HG03354 (cell line): Measurements from ENCODE around the gene CCDC107.
"Not testable (repeated sequence)": the region's sequence is repeated elsewhere in the genome, so short reads cannot be mapped to it uniquely, and the experiment has no call there.

Source experiments
- ATAC-seq: cut with Tn5 transposase; IDR thresholded peaks from one replicate; pipeline ENCODE4 v1.9.1; 2021; ENCODE audit warnings: mild to moderate bottlenecking; ENCODE audit not compliant: unreplicated experiment, poor library complexity, severe bottlenecking

The CCDC107 gene, protein sequence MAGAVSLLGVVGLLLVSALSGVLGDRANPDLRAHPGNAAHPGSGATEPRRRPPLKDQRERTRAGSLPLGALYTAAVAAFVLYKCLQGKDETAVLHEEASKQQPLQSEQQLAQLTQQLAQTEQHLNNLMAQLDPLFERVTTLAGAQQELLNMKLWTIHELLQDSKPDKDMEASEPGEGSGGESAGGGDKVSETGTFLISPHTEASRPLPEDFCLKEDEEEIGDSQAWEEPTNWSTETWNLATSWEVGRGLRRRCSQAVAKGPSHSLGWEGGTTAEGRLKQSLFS

DNA sequence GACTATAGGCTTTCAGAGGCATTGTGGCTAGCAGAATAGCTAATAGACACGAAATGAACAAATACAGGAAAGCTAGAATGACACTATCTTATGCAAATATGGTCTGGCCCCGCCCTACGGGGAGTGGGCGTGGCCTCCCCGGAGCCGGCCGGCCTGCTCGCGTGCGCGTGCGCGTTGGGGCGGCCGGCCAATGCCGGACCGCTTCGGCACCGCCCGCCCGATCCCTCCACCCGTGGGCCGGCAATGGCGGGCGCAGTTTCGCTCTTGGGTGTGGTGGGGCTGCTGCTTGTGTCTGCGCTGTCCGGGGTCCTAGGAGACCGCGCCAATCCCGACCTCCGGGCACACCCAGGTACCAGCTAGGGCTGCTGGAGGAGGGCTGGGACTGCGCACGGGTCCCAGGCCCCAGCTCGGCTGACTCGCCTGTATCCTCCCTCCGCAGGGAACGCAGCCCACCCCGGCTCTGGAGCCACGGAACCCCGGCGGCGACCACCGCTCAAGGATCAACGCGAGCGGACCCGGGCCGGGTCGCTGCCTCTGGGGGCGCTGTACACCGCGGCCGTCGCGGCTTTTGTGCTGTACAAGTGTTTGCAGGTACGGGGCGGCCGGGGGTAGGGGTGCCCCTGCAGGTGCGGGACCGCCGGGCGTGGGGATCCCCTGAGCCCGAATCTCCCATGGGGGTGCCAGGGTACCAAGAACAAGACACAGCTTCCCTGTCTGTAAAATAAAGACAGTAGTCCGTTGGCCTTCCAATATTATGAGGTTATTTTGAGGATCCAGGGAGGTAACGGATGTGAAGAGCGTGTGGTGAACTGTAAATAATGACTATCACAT lies at the start of gene CCDC107:
TSS of gene CCDC107 (plus strand) at position 156 of the 831 bp plus-strand sequence. CDS start at position 244, 88 bp downstream.
- peak; percentile 72 for ATAC-seq

DNA sequence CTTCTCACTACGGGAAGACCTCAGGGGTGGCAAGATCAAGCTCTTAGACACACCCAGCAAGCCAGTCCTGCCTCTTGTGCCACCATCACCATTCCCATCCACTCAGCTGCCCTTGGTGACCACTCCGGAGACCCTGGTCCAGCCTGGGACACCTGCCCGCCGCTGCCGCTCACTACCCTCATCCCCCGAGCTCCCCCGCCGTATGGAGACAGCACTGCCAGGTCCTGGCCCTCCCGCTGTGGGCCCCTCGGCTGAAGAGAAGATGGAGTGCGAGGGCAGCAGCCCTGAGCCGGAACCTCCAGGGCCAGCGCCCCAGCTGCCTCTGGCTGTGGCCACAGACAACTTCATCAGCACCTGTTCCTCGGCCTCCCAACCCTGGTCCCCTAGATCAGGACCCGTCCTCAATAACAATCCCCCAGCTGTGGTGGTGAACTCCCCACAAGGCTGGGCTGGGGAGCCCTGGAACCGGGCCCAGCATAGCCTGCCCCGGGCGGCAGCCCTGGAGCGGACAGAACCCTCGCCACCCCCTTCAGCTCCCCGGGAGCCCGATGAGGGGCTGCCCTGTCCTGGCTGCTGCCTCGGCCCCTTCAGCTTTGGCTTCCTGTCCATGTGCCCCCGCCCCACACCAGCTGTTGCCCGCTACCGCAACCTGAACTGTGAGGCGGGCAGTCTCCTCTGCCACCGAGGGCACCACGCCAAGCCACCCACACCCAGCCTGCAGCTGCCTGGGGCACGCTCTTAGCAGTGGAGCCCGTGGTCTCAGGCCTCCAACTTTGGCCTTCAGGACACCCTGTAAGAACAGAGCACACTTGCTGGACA lies 48.9 kb upstream of the CCDC107 start:
- no peak for ATAC-seq

DNA sequence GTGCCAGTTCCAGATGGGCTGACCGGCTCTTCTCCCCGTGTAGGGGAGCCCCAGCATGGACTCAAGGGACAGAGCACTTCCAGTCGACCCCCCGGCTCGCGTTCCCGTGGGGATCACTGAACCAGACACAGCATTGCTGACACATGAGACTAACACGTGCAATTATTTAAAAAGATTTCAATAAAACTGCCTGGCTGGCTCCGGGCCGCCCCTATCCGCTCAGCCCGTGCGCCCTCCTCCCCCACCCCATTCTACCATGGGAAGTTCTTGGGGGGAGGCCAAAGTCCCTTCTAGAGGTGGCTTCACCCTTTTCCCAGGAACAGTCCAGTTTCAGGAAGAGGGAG lies 48.3 kb upstream of the CCDC107 start:
- no peak for ATAC-seq

DNA sequence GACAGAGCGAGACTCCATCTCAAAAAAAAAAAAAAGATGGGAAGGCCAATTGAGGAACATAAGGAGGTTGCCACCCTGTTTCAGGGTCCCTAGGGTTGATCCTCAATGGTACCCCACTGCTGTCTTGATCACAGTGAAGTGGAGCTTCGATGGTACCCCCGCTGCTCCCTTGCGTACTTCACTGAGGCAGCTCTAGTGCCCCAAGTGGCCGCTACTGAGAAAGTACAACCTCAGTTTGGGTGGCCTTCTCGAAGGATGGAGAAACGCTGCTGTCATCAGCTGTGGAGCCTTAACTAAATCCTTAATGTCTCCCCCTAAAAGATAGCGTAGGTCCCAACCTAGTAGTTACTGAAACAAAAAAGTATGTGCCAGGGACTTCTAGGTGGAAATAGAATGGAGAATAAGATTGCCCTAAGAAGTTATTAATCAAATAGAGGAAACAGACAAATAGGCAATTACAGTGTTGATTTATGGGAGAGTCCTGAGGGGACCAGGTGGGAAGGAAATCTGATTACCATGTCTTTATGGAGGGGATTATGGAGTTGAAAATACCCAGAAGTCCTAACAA lies 46.8 kb upstream of the CCDC107 start:
- peak; percentile 65 for ATAC-seq

DNA sequence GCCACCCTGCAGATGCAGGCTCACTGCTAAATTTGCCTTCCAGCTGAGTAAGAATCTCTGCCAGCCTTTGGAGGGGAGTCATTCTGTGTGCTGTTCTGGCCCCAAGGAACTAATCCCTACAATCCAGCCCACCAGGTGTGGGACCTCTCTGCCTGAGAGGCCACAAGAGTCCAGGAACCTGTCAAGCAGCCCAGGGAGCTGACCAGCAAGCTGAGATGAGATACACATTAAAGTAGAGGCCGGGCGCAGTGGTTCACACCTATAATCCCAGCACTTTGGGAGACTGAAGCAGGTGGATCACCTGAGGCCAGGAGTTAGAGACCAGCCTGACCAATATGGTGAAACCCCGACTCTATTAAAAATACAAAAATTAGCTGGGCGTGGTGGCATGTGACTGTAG lies 46.0 kb upstream of the CCDC107 start:
- not testable (repeated sequence) for ATAC-seq

DNA sequence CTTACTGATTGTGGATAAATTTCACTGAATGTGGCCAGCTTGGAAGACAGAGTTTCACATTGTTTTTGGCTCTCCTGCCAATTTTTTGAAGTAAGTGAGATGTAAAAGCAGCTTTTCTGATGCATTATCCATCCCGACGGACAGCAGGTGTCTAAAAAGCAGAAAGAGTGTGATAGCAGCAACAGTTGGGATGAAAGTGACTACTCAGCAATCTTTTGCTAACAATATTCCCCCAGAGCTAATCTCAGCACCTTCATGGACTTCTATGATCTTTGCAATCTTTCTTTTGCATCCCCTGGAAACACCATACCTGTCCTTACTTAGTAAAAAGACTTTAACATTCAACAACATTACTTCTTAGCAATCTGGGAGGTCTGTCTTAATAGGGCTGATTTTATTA lies 45.2 kb upstream of the CCDC107 start:
- no peak for ATAC-seq

DNA sequence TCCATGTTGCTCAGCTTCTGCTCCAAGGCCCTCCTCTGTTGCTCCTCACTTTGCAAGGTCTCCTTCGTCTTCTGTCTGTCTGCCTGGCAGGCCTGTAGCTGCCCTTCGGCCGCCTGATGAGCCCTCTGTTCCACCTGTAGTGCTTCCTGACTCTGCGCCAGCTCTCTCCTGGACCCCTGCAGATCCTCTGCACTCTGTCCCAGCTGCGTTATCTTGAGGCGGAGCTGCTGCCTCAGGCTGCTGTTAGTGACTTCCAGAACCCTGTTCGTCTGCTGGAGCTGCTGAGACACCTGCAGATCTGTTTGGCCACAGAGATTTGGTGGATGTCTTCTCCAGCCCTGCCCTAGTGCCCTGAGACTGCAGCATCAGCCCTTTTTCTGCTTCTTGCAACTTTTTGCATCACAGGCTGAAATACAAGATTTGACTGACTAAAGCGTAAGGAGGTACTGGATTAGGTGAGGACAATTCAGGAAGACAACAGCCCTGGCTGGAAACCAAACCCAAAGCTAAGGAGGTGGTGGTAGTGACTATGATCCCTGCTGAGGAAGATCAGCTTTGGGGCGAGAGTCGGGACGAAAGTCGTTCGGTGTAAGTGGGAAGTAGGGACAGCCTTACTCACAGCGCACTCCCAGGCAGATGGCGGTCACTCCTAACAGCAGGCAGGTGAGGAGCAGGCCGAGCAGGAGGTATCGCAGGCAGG lies 42.0 kb upstream of the CCDC107 start:
- no peak for ATAC-seq

DNA sequence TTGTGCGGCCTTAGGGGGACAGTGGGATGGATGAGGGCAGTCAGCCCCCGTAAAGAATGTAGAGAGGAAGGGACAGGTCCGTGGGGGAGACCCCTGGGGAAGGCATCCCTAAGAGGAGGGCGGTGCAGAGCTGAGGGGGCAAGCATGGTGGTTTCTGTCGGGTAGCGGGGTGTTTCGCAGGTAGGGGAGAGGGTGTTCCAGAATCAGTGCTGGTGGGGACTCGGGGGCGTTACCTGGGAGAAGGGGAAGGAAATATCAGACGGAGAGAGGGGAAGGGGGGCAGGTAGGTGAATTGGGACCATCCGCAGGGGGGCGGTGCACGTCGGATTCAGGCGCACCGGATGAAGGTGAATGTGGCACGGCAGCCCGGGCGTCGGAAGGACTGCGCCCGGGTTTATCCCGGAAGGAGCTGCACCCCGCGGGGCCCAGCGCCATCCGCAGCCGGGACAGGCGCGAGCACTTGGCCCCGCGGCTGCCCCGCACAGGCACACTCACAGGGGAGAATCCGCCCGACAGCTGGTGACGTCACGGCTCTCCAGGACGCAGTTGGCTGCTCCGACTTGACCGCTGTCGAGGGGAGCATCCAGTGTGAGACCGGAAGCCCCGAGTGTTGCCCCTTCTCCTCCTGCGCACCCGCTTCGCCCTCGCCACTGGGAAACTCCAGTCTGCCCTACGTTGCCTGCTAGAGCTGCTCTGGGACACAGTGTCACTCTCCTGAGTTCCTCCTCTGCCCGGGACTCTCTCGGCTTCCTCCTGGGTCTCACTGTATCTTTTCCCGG lies 41.2 kb upstream of the CCDC107 start:
- ATAC-seq: peak; percentile 36

DNA sequence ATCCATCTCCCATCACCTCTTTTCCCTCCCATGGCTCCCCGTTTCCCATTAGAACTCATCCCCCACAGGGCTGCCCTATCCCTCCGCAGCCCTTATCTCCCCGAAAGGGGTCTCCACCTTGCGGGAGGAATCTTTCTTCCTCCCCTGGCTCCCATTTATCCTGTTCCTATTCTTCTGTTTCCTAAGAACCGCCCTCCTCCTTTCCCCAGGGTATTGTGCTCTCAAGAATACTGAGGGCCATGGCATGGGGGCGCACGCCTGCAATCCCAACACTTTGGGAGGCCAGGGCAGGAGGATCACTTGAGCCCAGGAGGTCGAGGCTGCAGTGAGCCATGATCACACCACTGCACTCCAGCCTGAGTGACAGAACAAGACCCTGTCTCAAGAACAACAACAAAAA lies 40.5 kb upstream of the CCDC107 start:
- ATAC-seq: no peak

DNA sequence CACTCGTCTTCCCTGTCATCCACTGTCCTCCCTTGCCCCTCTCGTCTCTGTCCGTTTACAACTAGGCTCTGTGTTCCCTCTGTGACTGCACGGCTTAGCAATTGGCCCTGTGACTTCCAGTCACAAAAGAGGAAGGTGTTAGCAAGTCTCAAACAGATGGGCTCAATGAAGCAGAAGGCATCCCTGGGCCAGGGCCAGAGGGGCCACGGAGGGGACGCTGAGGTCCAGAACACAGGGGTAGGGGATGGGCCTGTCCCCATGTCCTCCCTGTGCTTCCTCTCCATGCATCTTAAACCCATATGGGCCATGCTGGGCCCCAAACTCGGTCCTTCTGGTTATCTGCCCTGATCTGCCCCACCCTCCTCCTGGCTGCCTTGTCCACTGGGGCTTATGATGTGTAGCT lies 39.8 kb upstream of the CCDC107 start, which contains the start of gene CD72:
TSS of gene CD72 (minus strand) at position 89 of the 403 bp plus-strand sequence. CDS start 110 bp downstream, outside the sequence.
- peak; percentile 27 for ATAC-seq

DNA sequence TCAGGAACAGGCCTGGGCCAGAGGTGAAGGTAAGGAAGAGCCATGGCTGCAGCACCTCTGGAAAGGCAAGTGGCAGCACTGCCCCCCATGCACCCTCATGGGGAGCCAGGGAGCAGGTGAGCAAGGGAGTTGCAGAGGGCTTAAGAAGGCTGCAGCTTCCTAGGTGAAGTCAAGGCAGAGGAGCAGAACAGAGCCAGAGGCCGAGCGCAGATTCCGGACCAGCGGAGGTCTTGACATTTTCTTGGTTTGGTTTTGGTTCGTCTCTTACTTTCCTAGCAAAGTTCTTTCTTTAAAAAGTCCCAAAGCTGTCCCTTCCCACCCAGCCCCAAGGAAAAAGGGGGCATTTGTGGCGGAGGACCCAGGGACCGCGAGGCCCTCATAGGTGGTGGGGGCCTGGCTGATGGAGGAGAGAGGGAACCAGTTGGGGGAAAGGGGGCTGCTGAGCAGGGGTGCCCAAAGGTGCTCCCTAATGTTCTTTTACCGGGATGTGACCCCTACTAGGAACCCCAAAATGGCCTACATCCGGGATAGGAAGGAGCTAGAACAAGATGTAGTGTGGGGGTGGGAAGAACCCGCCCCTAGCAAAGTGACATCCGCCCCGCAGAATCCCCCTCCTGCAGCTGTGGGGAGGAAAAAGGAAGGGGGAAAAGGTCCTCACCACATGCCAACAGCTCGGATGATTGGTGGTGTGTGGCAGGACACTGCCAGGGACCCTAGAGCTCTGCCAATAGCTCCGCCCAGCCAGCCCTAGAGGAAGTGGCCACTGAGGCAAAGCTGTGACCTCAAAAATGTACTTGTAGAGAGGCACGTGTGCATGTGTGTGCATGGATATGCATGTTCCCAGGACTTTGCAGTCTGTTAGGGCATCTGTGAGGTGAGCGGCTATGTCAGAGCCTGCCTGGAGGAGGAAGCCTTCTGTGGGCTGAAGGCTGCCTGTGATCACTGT lies 39.0 kb upstream of the CCDC107 start:
- peak; percentile 51 for ATAC-seq

DNA sequence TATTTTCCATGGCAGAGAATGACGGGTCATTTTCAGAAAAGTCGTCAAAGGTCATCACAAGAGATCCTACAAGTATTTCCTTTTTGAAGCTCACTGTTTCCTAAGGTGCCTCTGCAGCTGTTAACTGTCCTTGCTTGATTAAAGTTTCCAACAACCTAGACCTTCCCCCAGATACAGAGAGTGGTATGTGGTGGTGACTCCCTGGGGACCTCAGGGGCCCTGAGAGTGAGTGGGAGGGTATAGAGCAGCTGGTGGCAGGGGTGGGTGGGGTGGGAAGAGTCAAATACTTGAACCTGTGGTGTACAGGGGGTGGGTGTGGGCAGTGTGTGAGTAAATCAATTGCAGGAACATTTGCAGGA lies 38.3 kb upstream of the CCDC107 start:
- ATAC-seq: peak; percentile 72

DNA sequence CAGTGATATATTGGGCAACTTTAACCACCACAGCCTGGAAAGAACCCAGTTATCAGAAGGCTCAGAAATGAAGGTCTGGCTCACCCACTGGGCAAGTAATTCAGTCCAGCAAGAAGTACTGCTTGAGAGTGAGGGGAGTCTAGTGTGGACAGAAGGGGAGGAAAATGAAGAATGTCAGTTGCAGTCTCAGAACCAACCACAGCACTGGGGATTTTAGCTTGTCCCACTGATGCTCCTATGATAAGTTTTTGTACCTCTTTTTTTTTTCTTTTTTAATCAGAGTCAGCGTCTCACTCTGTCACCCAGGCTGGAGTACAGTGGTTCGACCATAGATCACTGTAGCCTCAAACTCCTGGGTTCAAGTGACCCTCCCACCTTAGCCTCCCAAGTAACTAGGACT lies 30.5 kb upstream of the CCDC107 start:
- ATAC-seq: no peak

DNA sequence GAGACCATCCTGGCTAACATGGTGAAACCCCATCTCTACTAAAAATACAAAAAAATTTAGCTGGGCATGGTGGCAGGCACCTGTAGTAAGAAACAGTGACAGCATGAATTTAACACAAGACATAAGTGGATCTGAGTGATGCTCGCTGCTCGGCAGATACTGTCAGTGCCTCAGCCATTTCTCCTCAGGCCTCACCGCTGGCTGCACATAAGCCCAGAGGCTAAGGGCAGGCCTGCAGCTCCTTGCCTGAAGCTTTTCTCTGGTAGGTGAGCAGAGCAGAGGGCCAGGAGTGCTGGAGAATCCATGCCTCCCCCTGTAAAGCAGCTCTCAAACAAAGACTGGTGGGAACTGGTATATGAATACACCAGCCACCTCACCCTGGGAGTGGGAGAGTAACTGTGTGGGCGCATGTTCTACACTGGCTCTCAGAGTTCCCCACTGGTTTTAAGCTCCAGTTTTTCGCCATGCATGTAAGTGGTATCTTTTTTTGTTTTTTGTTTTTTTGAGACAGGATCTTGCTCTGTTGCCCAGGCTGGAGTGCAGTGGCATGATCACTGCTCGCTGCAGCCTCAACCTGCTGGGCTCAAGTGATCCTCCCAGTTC lies 29.6 kb upstream of the CCDC107 start:
- no peak for ATAC-seq

DNA sequence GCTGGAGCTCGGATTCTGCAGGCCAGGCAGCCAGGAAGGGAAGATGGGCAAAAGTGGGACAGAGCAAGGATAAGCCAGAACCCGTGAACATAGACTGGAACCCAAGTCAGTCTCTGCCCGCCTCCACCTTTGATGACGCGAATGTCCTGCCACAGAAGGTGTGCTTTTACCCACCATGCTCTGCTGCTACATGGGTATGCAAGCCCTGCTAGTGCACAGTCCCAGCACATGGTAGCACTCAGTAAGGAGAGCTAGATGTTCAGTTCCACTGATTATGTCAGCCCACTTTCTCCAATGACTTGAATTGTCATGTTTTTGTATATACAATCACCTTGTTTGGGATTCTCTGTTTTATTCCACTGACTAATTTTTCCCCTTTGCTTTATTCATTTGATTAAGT lies 28.5 kb upstream of the CCDC107 start:
- ATAC-seq: no peak

DNA sequence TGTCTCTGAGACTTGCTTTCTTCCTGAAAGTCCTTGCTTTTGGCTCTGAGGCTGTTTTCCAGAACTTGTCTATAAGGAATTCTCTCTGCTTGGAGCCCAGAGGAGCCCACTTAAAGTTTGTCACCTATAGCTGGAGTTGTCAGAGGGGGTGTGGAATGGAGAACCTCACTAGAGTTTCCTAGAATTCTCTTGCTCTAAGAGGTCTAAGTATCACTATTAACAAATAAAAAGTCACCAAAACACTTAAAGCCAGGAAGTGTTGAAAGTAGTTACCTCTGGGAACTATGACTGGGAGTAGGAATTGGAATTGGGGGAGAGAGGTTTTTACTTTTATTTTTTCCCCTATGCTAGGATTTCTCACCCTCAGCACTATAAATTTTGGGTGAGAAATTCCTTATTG lies 22.4 kb upstream of the CCDC107 start:
- ATAC-seq: no peak

DNA sequence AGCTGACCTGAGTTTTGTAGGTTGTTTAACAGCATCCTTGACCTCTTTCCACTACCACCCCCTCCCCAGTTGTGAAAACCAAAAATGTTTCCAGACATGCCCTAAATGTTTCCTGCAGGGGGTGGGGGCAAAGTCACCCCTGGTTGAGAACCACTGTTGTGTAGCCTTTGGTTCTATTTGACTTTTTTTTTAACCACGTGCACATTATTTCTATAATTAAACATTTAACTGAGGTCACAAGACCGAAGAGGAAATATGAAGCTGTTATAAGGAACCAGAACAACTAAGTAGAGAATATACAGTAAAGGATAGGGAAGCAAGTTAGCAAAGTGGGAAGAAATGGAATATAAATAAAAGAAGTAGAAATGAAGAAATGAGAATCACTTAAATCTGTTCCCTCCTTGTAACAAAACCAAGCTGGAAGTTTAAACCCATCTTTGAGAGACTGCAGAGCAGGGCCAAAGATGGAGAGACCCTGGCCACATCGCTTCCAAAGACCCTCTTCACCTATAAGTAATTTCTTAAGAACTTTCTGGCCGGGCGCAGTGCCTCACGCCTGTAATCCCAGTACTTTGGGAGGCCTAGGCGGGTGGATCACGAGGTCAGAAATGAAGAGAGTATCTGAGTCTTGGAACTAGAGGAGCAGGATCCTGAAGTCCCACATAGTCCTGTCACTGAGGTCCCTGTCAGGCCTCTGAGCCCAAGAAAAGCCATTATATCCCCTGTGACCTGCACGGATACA lies 21.8 kb upstream of the CCDC107 start:
- ATAC-seq: no peak
